Stromal cell of bone marrow (primary cell): ENCODE results near the gene NUDT3.
A peak's percentile ranks its signal among the peaks of the same experiment; 100 is the strongest.
"Not testable (repeated sequence)": the region's sequence is repeated elsewhere in the genome, so short reads cannot be mapped to it uniquely, and the experiment has no call there.

ENCODE experiments used
- DNase-seq: peaks from one replicate; pipeline ENCODE4 v3.0.0-alpha.2; 2012; ENCODE audit warnings: low read depth

The NUDT3 gene

DNA sequence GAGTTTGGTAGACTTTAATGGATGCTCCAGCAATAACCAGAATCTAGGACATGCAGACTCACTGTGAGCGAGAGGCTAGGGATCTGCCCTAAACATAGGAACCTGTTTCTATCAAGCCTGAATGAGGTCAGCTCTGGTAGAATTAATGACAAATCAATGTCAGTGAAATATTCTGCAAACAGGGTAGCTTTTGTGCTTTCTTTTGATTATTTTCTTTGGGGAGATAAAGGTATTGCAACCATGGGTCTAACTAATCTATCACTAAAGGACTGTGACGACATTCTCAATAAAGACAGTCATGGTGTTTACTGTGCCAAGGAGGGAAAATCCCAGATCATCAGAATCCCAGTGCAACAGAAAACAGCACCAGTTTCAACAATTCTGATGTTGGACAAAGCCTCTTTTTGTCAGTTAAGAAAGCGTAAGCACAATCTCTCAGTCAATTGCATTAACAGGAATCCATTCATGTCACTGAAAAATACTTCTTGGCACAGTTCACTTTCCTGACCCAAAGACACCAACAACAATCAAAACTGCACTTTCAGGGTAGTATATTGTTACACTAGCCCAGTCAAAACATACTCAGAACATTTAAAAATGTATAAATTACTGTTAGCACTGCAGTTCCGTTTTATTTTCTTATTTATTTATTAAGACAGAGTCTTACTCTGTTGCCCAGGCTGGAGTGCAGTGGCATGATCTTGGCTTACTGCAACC lies 106.9 kb downstream of the NUDT3 start:
- no peak for DNase-seq

DNA sequence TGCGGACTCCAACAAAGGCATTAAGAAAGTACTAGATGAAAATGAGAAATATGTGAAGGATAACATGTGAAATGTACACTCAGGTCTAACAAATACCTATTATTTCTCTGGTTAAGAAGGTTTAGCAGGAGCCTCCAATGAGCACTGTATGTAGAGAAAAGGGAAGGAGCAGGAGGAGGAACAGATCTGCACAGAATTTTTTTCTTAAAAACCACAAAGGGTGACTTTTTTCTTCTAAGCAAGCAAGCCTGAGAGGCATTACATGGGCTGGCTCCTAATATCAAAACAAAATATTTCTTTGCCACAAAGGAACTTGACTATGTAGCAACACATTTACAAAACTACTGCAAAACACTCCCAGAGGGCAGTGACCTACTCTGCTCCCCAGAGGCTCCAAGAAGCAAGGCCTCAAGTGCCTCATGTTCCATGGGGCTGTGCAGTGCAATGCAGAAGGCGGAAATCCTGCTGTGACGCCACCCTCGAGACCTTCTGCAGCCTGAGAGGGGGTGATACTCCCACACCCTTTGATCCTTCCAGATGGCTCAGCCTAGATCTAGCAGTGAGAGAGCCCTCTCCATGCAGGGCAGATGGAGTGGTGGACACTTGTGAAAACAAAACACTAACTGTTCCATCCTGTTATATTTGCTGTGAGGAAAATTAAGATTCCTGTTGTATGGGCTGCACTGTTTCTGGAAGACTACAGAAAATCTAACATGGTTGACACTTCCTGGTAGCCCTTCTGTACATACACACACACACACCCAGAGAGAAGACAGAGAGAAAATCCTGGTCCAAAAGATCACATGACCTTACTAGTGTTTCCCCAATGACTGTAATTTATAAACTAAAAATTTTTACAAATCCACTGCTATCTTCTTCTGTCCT lies 107.7 kb downstream of the NUDT3 start:
- DNase-seq = peak; percentile 61

DNA sequence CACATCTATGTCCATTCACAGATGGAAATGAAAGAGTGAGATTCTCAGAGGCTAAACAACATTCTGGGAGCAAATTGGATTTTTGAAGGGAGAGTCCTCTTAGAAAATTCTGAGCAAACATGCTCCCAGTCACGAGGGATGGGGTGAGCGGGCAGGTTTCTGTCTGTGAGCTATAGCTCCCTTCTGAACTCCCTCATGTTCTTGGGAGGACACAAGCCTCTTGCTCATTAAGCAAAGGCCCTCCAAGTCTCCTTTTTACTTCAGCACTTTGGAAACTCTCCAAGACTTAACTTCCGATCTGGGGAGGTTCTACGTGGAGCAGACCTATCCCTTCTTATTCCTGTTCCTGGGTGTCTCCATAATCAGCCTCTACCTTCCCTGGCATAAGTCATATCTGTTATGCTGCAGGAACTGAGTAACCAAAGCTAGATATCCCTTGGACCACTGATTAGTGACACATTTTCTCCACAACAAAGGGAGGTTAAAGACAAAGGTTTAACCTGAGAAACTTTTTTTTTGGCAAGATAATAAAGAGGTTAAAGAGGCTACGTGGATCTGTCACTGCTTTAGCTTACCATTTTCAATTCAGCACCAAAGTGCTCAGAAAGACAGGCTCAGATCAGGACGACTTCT lies 110.7 kb downstream of the NUDT3 start:
- no peak for DNase-seq

DNA sequence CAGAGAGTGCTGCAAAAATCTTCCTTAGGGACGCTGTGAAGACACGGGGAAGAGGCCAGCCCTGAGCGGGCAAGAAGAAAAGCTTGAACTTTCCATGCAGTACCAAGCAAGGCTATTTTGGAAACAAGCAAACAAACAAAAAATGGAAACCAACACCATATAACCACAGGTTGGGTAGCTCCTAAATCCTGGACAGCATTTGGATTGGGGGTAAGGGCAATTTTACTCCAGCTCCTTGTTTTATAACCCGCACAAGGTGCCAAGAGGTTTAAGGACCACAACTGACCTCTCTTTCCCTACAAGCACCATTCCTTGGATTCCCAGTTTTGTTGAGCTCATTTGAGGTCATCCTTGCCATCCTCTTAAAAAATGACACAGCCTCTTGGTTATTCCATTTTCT lies 112.3 kb downstream of the NUDT3 start:
- DNase-seq = no peak

DNA sequence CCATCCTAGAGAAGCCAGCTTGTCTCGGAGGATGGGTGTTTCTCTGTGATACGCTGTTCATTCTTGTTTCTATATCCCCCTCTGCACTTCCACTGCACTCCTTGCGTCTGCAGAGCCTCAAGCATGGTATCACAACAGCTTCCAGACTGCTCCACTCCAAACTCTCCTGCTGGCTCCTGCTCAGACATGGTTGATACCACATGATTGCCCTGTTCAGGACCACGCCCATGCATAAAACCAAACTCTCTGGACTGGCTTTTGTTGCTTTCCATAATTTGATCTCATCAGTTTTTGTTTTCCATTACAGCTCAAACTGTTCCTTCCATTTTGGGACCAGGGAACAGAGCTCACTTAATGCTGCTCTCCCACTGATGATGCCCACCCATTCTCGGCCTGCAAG lies 113.6 kb downstream of the NUDT3 start:
- no peak for DNase-seq

DNA sequence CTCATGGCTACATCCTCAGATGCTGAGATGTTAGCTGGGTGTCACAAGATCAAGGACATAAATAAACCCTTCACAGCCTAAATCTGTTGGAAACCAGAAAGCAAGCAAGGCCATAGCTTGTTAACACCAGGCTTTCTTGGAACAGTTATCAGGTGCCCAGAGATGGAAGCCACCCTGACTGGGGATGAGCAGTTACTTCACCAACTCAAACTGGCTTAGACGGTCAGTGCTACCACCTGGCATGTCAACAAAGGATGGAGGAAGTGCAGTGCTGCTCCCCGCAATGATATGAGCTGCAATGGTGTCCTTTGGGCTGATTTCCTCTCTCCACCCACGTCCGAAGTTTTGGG lies 114.7 kb downstream of the NUDT3 start:
- DNase-seq = no peak

DNA sequence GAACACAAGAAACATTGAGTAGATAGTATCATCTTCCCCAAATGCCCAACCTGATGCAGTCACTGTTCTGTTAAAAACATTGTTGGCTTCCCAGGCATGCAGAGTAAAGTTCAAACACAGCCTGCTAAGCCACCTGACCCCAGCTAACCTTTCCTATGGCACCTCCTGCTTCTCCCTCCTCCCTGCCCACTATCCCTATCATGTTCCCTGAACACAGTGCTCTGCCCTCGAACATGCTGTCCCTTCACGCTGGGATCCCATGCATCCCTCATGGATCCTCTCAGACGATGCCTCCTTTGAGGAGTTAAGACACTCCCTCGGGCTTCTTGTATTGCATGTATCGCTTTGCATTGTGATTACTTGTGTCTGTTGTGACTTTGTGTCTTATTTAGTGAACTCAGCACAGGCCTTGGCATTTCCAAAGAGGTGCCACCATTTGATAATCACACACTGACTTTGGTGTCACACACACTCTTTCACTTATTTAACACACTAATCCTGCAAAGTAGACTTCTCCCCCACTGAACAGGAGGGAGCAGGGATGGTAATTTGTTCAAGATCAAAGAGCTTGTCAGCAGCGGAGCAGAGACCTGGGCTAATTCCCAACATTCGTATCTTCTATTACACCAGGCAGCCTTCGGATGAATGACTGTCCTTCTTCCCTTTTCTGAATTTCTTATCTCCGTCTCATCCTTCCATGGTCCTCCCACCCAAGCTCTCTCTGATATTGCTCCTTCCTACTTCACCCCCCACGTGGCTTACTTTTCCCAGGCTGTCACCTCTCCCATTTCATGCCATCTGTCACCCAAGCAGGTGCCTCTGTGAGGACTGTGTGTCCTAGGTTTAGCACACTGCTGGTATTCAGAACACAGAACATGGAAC lies 115.3 kb downstream of the NUDT3 start:
- no peak for DNase-seq

DNA sequence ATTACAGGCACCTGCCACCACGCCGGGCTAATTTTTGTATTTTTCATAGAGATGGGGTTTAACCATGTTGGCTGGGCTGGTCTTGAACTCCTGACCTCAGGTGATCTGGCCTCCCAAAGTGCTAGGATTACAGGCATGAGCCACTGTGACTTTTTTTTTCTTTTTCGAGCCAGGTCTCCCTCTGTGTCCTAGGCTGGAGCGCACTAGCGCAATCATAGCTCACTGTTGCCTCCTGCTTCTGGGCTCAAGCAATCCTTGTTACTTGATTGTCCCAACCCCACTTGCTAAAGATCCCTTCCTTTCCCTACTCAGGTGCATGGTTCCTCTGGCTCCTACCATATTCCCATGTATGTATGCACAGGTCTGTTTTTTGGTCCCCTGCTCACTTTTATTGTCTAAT lies 116.3 kb downstream of the NUDT3 start:
- no peak for DNase-seq

DNA sequence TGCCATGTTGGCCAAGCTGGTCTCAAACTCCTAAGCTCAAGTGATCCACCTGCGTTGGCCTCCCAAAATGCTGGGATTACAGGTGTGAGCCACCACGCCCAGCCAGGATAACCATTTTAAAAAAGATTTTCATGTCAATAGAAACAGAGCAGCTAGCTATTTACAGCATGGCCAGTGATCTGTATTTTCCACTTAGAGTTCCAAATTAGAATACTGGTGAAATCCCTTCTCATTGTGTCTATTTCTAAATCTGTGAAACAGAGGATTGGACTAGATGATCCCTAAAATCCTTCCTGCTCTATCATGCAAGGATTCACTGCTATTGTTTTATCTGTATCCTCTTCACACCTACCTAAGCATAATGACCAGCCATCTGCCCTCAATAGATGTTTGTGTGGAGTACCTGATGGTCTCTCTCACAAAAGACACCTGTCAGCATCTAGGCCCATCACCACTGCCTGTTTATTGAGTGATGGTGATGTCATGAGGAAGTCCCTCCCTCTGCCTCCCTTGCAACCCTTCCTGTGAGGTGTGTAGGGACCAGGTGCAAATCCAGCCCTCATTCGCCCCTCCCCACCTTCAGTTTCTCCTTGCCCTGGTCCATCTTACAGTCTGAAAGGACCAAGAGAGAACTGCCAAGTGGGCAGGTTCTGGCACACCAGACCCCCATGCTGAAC lies 117.2 kb downstream of the NUDT3 start:
- DNase-seq = no peak

DNA sequence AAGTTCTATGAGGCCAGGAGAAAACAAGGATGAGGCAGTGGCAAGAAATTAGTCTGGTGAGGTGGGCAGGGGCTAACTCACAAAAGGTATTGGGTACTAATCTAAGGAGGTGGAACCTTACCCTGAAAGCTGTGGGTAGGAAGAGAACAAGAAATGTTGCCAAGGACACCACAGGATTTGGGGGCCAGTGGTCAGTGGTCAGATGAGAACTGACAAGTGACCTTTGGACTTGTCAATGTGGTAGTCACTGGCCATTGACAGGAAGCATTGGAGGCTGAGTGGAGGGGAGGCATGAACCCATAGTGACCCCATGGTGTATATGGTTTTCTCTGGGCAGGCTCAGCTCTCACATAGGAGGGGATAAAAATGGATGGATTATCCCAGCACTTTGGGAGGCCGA lies 118.3 kb downstream of the NUDT3 start:
- DNase-seq = no peak

DNA sequence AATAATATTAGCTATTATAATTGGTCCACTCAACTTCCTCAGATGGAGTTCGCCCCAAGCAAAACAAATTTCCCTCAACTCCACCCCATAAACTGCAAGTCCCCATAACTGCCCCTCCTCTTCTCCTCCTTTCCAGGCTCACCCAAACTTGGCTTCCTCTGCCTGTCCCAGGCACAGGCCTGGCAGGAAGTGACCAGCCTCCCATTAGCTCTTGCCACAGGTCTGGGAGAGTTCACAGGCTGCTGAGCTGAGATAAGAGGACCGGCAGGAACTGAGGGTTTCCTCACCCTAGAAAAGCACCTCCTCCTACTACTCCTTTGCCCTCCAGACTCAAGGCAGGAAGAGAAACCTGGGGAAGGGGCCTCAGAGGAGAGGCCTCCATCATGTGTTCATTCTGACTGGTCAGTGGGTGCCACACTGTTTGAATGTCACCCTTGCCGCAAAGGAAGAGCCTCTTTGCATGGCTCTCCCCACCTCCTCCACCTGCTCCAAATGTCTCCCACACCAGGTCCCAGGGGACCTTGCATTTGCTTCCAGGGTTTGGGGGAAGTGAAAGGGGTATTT lies 119.1 kb downstream of the NUDT3 start:
- no peak for DNase-seq

DNA sequence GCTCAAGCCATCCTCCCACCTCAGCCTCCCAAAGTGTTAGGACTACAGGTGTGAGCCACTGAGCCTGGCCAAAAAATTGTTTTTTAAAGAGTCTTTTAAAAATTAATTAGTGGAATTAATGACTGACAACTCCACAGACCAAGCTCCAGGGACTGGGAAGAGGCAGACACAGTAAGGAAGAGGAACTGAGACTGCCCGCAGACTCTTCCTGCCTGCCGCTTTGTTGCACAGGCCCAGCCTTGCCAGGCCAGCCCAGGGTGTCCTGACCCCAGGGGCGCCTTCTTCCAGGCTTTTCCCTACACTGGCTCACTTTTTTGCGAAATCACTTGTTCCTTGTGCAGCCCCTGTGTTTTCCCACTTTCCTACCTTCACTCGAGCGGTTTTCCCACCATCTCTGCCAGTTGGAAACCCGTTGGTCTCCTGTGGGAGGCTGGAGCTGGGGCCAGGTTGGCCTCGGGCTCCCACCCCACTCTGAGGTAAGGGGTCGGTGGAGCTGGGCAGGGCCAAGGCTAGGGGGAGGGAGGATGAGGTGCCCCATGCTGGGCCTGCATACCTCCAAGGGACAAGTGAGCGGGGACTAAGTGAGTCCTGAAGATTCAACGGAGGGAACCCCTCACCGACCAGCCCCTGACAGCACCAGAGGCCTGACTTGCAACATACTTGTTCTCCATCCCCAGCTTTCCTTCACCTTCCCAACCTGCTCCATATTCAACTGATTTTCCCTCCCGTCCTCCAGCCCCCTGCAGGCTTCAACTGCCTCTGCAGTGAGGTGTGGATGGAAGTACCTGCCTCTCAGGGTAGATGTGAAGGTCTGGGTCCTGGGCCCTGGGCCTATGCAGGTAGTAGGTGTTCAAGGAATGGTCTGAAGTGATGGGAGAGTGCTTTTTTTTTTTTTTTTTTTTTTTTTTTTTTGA lies 120.2 kb downstream of the NUDT3 start:
- no peak for DNase-seq

DNA sequence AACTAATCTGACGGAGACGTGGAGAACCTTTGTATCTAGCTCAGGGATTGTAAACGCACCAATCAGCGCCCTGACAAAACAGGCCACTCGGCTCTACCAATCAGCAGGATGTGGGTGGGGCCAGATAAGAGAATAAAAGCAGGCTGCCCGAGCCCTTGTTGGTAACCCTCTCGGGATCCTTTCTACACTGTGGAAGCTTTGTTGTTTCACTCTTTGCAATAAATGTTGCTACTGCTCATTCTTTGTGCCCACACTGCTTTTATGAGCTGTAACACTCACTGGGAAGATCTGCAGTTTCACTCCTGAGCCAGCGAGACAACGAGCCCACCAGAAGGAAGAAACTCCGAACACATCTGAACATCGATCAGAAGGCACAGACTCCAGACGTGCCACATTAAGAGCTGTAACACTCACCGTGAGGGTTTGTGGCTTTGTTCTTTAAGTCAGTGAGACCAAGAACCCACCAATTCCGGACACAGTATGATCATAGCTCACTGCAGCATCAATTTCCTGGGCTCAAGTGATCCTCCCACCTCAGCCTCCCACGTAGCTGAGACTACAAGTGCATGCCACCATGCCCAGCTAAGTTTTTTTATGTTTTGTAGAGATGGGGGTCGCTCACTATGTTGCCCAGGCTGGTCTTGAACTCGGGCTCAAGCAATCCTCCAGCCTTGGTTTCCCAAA lies 122.7 kb downstream of the NUDT3 start:
- DNase-seq = not testable (repeated sequence)

DNA sequence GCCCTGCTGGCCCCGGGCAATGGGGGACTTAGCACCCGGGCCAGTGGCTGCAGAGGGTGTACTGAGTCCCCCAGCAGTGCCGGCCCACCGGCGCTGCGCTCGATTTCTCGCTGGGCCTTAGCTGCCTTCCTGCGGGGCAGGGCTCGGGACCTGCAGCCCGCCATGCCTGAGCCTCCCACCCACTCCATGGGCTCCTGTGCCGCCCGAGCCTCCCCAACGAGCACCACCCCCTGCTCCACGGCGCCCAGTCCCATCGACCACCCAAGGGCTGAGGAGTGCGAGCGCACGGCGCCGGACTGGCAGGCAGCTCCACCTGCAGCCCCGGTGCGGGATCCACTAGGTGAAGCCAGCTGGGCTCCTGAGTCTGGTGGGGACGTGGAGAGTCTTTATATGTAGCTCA lies 123.3 kb downstream of the NUDT3 start:
- not testable (repeated sequence) for DNase-seq

DNA sequence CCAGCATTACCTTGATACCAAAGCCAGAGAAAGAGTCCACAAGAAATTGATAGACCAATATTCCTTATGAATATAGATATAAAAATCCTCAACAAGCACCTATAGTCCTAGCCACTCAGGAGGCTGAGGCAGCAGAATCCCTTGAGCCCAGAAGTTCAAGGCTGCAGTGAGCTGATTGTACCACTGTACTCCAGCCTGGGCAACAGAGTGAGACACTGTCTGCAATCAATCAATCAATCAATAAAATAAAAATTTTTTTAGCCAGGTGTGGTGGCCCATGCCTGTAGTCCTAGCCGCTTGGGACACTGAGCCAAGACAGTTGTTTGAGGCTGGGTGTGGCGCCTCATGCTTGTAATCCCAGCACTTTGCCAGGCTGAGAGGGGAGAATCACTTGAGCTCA lies 124.7 kb downstream of the NUDT3 start:
- no peak for DNase-seq

DNA sequence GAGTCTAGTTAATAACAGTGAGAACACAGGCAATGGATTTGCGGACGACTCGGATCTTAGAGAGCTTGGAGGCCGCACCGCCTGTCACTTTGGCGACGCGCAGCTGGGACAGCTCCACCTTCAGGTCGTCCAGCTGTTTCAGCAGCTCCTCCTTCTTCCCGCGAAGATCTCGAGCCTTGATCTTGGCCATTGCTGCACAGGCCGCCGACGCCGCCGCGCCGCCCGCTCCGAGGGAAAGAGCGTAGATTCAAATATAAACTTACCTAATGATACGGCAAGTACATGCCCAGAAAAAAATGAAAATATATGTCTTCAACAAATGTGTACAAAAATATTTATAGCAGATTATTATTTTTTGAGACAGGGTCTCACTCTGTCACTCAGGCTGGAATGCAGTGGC lies 129.0 kb downstream of the NUDT3 start:
- DNase-seq = not testable (repeated sequence)

DNA sequence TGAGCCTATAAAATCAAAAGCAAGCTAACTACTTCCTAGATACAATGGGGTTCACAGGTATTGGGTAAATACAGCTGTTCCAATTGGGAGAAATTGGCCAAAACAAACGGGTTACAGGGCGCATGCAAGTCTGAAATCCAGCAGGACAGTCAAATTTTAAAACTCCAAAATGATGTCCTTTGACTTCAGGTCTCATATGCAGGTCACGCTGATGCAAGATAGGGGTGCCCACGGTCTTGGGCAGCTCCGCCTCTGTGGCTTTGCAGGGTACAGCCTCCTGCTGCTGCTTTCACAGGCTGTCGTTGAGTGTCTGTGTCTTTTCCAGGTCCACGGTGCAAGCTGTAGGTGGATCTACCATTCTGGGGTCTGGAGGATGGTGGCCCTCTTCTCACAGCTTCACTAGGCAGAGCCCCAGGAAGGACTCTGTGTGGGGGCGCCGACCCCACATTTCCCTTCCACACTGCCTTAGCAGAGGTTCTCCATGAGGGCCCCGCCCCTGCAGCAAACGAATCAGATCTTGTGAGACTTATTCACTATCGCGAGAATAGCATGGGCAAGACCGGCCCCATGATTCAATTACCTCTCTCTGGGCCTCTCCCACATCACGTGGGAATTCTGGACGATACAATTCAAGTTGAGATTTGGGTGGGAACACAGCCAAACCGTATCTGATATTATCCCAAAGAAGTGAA lies 131.7 kb downstream of the NUDT3 start:
- DNase-seq = no peak

DNA sequence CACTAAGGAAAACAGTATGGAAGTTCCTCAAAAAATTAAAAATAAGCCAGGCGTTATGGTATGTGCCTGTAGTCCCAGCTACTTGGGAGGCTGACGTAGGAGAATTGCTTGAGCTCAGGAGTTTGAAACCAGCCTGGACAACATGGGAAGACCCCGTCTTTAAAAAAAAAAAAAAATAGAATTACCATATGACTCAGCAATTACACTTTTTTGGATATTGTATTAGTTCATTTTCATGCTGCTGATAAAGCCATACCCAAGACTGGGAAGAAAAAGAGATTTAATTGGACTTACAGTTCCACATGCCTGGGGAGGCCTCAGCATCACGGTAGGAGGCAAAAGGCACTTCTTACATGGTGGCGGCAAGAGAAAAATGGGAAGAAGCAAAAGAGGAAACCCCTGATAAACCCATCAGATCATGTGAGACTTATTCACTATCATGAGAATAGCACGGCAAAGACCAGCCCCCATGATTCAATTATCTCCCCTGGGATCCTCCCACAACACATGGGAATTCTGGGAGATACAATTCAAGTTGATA lies 132.9 kb downstream of the NUDT3 start:
- DNase-seq = no peak

DNA sequence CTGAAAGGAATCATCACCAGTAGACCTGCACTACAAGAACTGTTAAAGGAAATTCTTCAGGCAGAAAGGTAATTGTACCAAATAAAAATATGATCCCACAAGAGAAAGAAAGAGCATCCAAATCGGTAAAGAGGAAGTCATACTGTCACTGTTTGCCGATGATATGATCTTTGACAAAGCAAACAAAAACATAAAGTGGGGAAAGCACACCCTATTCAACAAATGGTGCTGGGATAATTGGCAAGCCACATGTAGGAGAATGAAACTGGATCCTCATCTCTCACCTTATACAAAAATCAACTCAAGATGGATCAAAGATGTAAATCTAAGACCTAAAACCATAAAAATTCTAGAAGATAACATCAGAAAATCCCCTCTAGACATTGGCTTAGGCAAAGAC lies 140.1 kb downstream of the NUDT3 start:
- not testable (repeated sequence) for DNase-seq
